Measurements from ENCODE around the gene GPR84. TPM values are rescaled to one million over a fixed set of nuclear protein-coding genes. Genes with fewer than 3 reads are reported as not detected.

The GPR84 gene
- total and polyA plus RNA-seq, 2 of the 13 experiments (the other 11 are each of a cell fraction or from before 2014, with no cell fraction given), result not detected

- Histone ChIP-seq H3K4me3 (replicated peaks in 1 of 3; ENCODE audit: insufficient read depth in 1 of 3, low read depth in 2 of 3, low read length in 3 of 3) (no peak overlapping the region; a peak in 1 of 6 replicates), H4K20me1 (ENCODE audit: insufficient read depth, low read length) (no peaks in the 10 kb centered on the region), H2AFZ (ENCODE audit: low read length) (no peak overlapping the region), H3K9me3 (ENCODE audit: low read length) (no peaks in the 10 kb centered on the region), H3K4me2 (ENCODE audit: low read depth, low read length) (peak overlapping the region; percentile 18; the same call in 1 of the 2 replicates), H3K36me3 (replicated peaks in 1 of 2; ENCODE audit: control insufficient read depth in 1 of 2, insufficient read depth in 2 of 2, low read length in 2 of 2) (no peaks in the 10 kb centered on the region), H3K4me1 (ENCODE audit: insufficient read depth, low read length) (peaks cover 23% of the 10 kb centered on the region), H3K9ac (ENCODE audit: insufficient read depth, low read depth, low read length) (no peak overlapping the region), H3K79me2 (ENCODE audit: insufficient read depth, low read length) (no peaks in the 10 kb centered on the region), H3K27me3 (ENCODE audit: control insufficient read depth in 1 of 2, insufficient read depth in 2 of 2, low read length in 2 of 2) (peaks cover 0 to 2% of the 10 kb centered on the region in 2 experiments; a peak in 3 of 5 replicates), H3K27ac (ENCODE audit: extremely low read length, insufficient read depth, low read length) (no peak overlapping the region)
- DNase-seq (ENCODE audit: low spot score) (no peak), ATAC-seq (peak; percentile 63), FAIRE-seq (no peak)
- no TSS peak for BruUV-seq (replicated peaks)
- in situ Hi-C loops (cut with HindIII; ENCODE audit: extremely low pct_ligation_motif_present, low pct_unique_long_range_greater_than_20kb) (no loop called here), intact Hi-C loops (cut with micrococcal nuclease; ENCODE audit: unreplicated experiment) (no loop called here)
- TF ChIP-seq EEA1 (CRISPR knock-in tag; IDR thresholded peaks at IDR 0.05; ENCODE audit: borderline replicate concordance), result no peak
- TF ChIP-seq RBFOX2 (IDR thresholded peaks at IDR 0.05; ENCODE audit: low read depth, low read length), result no peak
- TF ChIP-seq XRCC5 (optimal IDR thresholded peaks at IDR 0.05; ENCODE audit: low read length), result no peak
- no peak for TF ChIP-seq TAF15 (IDR thresholded peaks at IDR 0.05; ENCODE audit: low read depth, low read length, poor library complexity, severe bottlenecking)
- TF ChIP-seq SMAD9 (CRISPR knock-in tag; IDR thresholded peaks at IDR 0.05), result no peak
- TF ChIP-seq MYNN (CRISPR knock-in tag; IDR thresholded peaks at IDR 0.05; ENCODE audit: low read depth), result no peak
- no peak for TF ChIP-seq ZNF143 (CRISPR knock-in tag; IDR thresholded peaks at IDR 0.05)
- TF ChIP-seq SP140L (CRISPR knock-in tag; IDR thresholded peaks at IDR 0.05; ENCODE audit: borderline replicate concordance), result no peak
- TF ChIP-seq ZNF619 (CRISPR knock-in tag; IDR thresholded peaks at IDR 0.05), result no peak
- no peak for TF ChIP-seq ZKSCAN1 (IDR thresholded peaks at IDR 0.05; ENCODE audit: low read length)
- TF ChIP-seq ZNF878 (CRISPR knock-in tag; IDR thresholded peaks at IDR 0.05), result no peak
- no peak for TF ChIP-seq FIP1L1 (IDR thresholded peaks at IDR 0.05; ENCODE audit: borderline replicate concordance, insufficient read depth, low read depth, low read length)
- TF ChIP-seq SAFB2 (CRISPR knock-in tag; IDR thresholded peaks at IDR 0.05; ENCODE audit: borderline replicate concordance, low read depth), result no peak
- TF ChIP-seq POGZ (CRISPR knock-in tag; IDR thresholded peaks at IDR 0.05), result no peak
- no peak for TF ChIP-seq GABPB1 (CRISPR knock-in tag; IDR thresholded peaks at IDR 0.05)
- no peak for TF ChIP-seq PHB2 (IDR thresholded peaks at IDR 0.05; ENCODE audit: partially characterized antibody)
- TF ChIP-seq, protein P1, sequence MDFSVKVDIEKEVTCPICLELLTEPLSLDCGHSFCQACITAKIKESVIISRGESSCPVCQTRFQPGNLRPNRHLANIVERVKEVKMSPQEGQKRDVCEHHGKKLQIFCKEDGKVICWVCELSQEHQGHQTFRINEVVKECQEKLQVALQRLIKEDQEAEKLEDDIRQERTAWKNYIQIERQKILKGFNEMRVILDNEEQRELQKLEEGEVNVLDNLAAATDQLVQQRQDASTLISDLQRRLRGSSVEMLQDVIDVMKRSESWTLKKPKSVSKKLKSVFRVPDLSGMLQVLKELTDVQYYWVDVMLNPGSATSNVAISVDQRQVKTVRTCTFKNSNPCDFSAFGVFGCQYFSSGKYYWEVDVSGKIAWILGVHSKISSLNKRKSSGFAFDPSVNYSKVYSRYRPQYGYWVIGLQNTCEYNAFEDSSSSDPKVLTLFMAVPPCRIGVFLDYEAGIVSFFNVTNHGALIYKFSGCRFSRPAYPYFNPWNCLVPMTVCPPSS (IDR thresholded peaks at IDR 0.05), result no peak
- ChIA-PET CTCF (ENCODE audit: low intra/inter-chr PET ratio, low total read pairs) (no interaction called here), POLR2A (no interaction called here)
- 12% methylated on average over 5 of the region's 7 CpGs for WGBS (ENCODE audit: low lambda C conversion rate)
Observed at GRCh38 chr12:54390176-54390667, 25.9 kb upstream of the GPR84 start.
